BJ (cell line): ENCODE results near the gene CCNA2. TPM values are rescaled to one million over a fixed set of nuclear protein-coding genes. Genes with fewer than 3 reads are reported as not detected.
A peak's percentile ranks its signal among the peaks of the same experiment; 100 is the strongest.

ENCODE experiments used
- CTCF ChIA-PET: fragments of 350-600 bp; formaldehyde crosslinking; extraction: SDS; loops from one replicate; lab custom pipeline; 2021; ENCODE audit warnings: antibody characterized with exemption, inconsistent platforms; lab: Yijun Ruan, JAX
- POLR2A ChIA-PET: fragments of 300-600 bp; sonication (Branson Sonifier 250); formaldehyde crosslinking; extraction: SDS; loops from one replicate; lab custom pipeline; 2021; ENCODE audit warnings: antibody characterized with exemption; lab: Charles Lee
- DNase-seq: peaks from one replicate; pipeline ENCODE4 v3.0.0-alpha.2; 2011; ENCODE audit warnings: low read depth
- H3K27me3 ChIP-seq: 2 replicates; pipeline ENCODE4 v1.6.0; 2011; ENCODE audit warnings: low read length; ENCODE audit not compliant: control insufficient read depth, insufficient read depth
- H3K36me3 ChIP-seq: 2 replicates; pipeline ENCODE4 v1.5.1; 2011; ENCODE audit warnings: low read length; ENCODE audit not compliant: control insufficient read depth, insufficient read depth
- H3K4me3 ChIP-seq: 2 replicates; pipeline ENCODE4 v1.5.1; 2011; ENCODE audit warnings: low read depth, mild to moderate bottlenecking, control low read depth, low read length
- polyA plus RNA-seq: library from polyadenylated mRNA; depleted of rRNA; stranded (reverse); fragments of >200 nt; gene quantifications from 2 replicates; pipeline ENCODE4 v1.2.3, GENCODE V29; 2011
- TF ChIP-seq, protein P1 (sequence below): IDR thresholded peaks from 2 replicates; pipeline ENCODE4 v1.5.1; 2011; ENCODE audit warnings: low read depth, mild to moderate bottlenecking, control low read depth, inconsistent platforms, low read length, moderate library complexity; ENCODE audit not compliant: insufficient read depth

CCNA2 gene
- polyA plus RNA-seq, 1 experiment: 26.8 TPM

DNA sequence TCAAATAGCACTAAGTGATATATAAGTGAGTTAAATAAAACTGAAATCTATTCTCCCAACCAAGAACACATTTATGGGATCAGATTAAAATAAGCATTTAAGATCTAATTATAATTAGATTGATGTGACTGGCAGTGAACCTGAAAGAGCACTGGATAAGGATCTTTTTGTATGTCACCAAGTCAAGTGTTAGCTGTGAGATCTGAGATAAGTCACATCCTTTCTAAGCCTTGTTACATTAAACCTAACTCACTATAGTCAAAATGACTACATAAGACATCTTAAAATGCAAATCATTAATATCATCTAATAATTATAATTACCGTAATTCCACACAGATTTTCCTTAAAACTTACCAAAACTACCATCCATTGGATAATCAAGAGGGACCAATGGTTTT is 1.6 kb downstream of the CCNA2 start:
- POLR2A ChIA-PET: no interaction called here
- TF ChIP-seq, protein P1, sequence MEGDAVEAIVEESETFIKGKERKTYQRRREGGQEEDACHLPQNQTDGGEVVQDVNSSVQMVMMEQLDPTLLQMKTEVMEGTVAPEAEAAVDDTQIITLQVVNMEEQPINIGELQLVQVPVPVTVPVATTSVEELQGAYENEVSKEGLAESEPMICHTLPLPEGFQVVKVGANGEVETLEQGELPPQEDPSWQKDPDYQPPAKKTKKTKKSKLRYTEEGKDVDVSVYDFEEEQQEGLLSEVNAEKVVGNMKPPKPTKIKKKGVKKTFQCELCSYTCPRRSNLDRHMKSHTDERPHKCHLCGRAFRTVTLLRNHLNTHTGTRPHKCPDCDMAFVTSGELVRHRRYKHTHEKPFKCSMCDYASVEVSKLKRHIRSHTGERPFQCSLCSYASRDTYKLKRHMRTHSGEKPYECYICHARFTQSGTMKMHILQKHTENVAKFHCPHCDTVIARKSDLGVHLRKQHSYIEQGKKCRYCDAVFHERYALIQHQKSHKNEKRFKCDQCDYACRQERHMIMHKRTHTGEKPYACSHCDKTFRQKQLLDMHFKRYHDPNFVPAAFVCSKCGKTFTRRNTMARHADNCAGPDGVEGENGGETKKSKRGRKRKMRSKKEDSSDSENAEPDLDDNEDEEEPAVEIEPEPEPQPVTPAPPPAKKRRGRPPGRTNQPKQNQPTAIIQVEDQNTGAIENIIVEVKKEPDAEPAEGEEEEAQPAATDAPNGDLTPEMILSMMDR: no peak
- DNase-seq: no peak
- CTCF ChIA-PET: no interaction called here
- Histone ChIP-seq H3K27me3 (no peaks in the 10 kb centered on the region), H3K36me3 (peaks cover 1% of the 10 kb centered on the region; the same call in 1 of the 2 replicates), H3K4me3 (peak overlapping the region; percentile 85)

DNA sequence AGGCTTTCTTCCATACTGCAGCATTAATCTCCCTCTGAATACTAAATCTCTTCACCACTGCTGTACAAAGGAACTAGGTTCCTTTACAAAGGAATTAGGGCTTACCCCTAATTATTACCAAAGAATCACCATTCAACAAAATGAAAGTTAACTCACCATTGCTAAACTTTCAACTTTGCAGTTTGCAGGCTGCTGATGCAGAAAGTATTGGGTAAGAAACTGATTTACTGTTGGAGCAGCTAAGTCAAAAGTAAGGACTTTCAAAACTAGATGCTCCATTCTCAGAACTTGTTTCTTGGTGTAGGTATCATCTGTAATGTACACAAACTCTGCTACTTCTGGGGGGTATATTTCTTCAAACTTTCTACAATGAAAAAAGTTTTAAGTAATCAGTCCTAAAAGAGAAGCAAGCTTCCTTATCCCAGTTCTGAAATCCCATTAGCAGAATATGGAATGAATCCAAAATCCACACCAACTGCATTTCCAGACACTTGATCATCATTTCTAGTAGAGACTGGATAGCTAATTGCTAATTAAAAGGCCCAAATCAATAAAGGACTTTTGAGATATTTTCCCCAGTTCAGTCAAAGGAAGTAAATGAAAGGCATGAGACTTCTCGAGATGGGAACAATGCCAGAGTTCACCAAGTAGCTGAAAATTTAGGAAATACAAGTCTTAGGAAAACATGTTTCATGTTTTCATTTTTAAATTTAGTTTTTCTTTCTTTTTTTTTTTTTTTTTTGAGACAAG is 4.3 kb downstream of the CCNA2 start:
- TF ChIP-seq, protein P1: no peak
- Histone ChIP-seq H3K27me3 (no peaks in the 10 kb centered on the region), H3K36me3 (peaks cover 3% of the 10 kb centered on the region; the same call in 1 of the 2 replicates), H3K4me3 (no peak overlapping the region)
- ChIA-PET POLR2A (no interaction called here), CTCF (no interaction called here)
- no peak for DNase-seq

DNA sequence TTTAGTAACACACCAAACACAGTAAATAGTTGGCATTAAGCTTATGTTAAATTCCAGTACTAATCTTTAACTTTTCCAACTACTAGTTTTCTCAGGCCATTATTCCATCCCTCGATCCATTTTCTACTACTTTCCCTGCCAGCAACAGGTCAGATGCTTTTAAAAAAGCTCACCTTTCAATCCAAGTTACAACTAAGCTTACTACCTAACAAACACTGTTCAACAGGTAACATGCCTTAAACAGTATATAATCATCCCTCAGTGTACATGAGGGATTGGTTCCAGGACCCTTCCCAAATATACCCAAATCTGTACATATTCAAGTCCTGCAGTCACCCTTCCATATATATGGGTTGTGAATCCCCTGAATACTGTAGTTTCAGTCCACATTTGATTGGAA is 5.5 kb downstream of the CCNA2 start:
- POLR2A ChIA-PET: no interaction called here
- peaks cover 3% of the 10 kb centered on the region; the same call in 1 of the 2 replicates for H3K36me3 ChIP-seq
- H3K4me3 ChIP-seq: no peak overlapping the region
- TF ChIP-seq, protein P1: no peak
- DNase-seq: no peak
- H3K27me3 ChIP-seq: no peaks in the 10 kb centered on the region
- CTCF ChIA-PET: no interaction called here

DNA sequence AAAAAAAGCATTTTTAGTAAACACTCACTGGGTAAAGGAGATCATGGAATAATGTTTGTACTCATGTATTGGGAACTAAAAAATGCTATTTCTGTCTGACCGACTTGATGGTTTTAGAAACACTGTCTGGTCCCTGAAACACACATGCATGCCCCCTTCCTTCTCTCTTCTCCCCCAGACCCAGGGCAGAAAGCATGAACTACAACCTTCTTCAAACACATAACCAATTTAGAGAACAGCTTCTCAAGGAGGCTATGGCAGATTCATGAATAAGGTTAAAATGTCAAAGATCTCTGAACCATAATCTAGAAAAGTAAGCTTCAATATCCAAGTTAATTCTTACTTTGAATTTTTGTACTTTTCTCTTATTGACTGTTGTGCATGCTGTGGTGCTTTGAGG is 6.0 kb downstream of the CCNA2 start:
- ChIA-PET CTCF (no interaction called here), POLR2A (no interaction called here)
- Histone ChIP-seq H3K27me3 (no peaks in the 10 kb centered on the region), H3K4me3 (no peak overlapping the region), H3K36me3 (peaks cover 3% of the 10 kb centered on the region; the same call in 1 of the 2 replicates)
- TF ChIP-seq, protein P1: no peak
- no peak for DNase-seq

DNA sequence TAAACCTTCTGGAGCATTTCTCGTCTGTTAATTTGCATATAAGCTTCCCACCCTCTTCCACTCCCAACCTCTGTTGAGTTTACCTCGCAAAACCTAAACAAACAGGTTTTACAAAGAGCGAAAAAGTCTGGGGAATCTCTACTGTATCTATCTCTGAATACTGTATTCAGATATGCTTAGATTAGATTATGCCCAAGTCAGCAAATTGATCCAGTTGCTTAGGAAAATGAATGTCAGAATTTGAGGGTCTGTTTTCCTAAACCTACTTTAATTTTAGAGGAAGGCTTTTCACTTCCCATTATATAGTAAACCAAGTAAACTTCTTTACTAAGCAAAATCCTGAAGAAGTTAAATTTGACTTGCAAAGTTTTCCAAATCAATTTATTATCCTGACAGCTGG is 6.7 kb downstream of the CCNA2 start:
- no peak for DNase-seq
- CTCF ChIA-PET: no interaction called here
- POLR2A ChIA-PET: interaction anchor here (0.6 kb wide), 1 partner anchor 47 kb away, joined by 3 read pairs; no protein-coding TSS in a partner anchor
- peaks cover 3% of the 10 kb centered on the region; the same call in 1 of the 2 replicates for H3K36me3 ChIP-seq
- H3K4me3 ChIP-seq: no peak overlapping the region
- TF ChIP-seq, protein P1: no peak
- no peaks in the 10 kb centered on the region for H3K27me3 ChIP-seq
